Testis (tissue), 2 donors: ENCODE measurements around the gene ARV1.

Source experiments
- CTCF ChIP-seq, 3 experiments: fragments of 450-650 bp in 2 of 3; fragments of 200-600 bp in 1 of 3; sonication (generic) in 1 of 3; IDR thresholded peaks; one replicate each; pipeline ENCODE4 v1.5.1; 2016 to 2019; ENCODE audit warnings: antibody characterized with exemption in 3 of 3, mild to moderate bottlenecking in 2 of 3, moderate library complexity in 1 of 3
- POLR2A ChIP-seq: fragments of 450-650 bp; IDR thresholded peaks from one replicate; pipeline ENCODE4 v1.6.1; 2017; ENCODE audit warnings: antibody characterized with exemption, mild to moderate bottlenecking, moderate library complexity

GRCh38 chr1:230985711-230986110 lies 6.8 kb downstream of the ARV1 start:
- TF ChIP-seq CTCF (IDR thresholded peaks at IDR 0.05) (no peak), POLR2A (no peak)
